GM23338 (cell line): ENCODE measurements around the gene TNFRSF21. TPM values are rescaled to one million over a fixed set of nuclear protein-coding genes. Genes with fewer than 3 reads are reported as not detected.

Source experiments
- EZH2phosphoT487 ChIP-seq: fragments of 200-600 bp; sonication (generic); IDR thresholded peaks from one replicate; pipeline ENCODE4 v1.8.1; 2018; ENCODE audit warnings: antibody characterized with exemption; ENCODE audit not compliant: unreplicated experiment
- NANOG ChIP-seq: IDR thresholded peaks from 2 replicates; pipeline ENCODE4 v1.6.1; 2016; ENCODE audit warnings: antibody characterized with exemption, borderline replicate concordance
- STAT1 ChIP-seq: IDR thresholded peaks from one replicate; pipeline ENCODE4 v1.6.1; 2016; ENCODE audit warnings: antibody characterized with exemption; ENCODE audit not compliant: unreplicated experiment
- ZNF331 ChIP-seq: fragments of 250-450 bp; sonication (Bioruptor Pico); IDR thresholded peaks from 2 replicates; pipeline ENCODE4 v1.5.0; 2020; ENCODE audit warnings: low read depth, mild to moderate bottlenecking, moderate library complexity
- polyA plus RNA-seq: library from polyadenylated mRNA; unstranded; fragments of >200 nt; fragmentation: Nextera tagmentation; extraction: Ambion mirVana; gene quantifications from 2 replicates; pipeline ENCODE4 v1.2.1, GENCODE V29; 2016
- total RNA-seq: library from RNA; depleted of rRNA; stranded (reverse); fragments of >200 nt; shearing (Covaris generic); gene quantifications from 2 replicates; pipeline ENCODE4 v1.2.3, GENCODE V29; 2014
- TF ChIP-seq, protein P1 (sequence below): fragments of 250-450 bp; sonication (Bioruptor Pico); IDR thresholded peaks from 2 replicates; pipeline ENCODE4 v1.5.0; 2020; ENCODE audit warnings: mild to moderate bottlenecking, moderate library complexity
- TF ChIP-seq, protein P2 (sequence below): IDR thresholded peaks from one replicate; pipeline ENCODE4 v1.6.1; 2018; ENCODE audit warnings: antibody characterized with exemption; ENCODE audit not compliant: unreplicated experiment

Gene TNFRSF21
- total and polyA plus RNA-seq, 2 experiments from 2014 or later, result 22.1 to 48.1 TPM

DNA sequence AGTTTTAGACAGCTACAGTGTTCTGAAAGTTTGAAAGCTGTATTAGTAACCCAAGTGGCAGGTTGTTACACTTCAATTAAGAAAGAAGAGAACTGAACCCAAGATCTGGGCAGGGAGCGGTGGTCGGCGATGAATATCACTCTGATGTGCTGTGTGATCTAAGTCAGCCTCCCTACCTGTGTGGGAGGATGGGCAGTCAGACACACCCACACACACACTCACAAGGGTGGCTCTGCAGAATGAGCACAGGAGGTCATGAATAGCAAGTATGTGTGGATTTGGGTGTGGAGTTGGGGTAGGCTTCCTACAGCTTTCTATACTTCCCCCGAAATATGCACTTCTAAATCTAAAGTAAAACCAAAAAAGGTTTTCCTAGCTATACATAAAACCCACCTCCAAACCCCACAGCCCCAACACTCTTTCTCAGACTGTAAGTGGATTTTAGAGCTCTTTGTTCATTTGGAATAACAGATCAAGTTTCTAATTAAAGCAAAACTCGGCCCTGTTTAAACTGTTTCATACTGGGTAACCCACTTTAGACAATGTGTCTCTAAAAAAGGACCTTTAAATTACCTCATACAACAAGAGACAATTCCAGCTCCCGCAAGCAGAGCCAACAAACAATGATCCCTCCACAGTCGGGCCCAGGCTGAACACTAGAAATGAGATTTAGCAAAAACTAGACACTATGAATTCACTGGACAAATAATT, 19.4 kb downstream of the TNFRSF21 start (continued):
- TF ChIP-seq, protein P1, sequence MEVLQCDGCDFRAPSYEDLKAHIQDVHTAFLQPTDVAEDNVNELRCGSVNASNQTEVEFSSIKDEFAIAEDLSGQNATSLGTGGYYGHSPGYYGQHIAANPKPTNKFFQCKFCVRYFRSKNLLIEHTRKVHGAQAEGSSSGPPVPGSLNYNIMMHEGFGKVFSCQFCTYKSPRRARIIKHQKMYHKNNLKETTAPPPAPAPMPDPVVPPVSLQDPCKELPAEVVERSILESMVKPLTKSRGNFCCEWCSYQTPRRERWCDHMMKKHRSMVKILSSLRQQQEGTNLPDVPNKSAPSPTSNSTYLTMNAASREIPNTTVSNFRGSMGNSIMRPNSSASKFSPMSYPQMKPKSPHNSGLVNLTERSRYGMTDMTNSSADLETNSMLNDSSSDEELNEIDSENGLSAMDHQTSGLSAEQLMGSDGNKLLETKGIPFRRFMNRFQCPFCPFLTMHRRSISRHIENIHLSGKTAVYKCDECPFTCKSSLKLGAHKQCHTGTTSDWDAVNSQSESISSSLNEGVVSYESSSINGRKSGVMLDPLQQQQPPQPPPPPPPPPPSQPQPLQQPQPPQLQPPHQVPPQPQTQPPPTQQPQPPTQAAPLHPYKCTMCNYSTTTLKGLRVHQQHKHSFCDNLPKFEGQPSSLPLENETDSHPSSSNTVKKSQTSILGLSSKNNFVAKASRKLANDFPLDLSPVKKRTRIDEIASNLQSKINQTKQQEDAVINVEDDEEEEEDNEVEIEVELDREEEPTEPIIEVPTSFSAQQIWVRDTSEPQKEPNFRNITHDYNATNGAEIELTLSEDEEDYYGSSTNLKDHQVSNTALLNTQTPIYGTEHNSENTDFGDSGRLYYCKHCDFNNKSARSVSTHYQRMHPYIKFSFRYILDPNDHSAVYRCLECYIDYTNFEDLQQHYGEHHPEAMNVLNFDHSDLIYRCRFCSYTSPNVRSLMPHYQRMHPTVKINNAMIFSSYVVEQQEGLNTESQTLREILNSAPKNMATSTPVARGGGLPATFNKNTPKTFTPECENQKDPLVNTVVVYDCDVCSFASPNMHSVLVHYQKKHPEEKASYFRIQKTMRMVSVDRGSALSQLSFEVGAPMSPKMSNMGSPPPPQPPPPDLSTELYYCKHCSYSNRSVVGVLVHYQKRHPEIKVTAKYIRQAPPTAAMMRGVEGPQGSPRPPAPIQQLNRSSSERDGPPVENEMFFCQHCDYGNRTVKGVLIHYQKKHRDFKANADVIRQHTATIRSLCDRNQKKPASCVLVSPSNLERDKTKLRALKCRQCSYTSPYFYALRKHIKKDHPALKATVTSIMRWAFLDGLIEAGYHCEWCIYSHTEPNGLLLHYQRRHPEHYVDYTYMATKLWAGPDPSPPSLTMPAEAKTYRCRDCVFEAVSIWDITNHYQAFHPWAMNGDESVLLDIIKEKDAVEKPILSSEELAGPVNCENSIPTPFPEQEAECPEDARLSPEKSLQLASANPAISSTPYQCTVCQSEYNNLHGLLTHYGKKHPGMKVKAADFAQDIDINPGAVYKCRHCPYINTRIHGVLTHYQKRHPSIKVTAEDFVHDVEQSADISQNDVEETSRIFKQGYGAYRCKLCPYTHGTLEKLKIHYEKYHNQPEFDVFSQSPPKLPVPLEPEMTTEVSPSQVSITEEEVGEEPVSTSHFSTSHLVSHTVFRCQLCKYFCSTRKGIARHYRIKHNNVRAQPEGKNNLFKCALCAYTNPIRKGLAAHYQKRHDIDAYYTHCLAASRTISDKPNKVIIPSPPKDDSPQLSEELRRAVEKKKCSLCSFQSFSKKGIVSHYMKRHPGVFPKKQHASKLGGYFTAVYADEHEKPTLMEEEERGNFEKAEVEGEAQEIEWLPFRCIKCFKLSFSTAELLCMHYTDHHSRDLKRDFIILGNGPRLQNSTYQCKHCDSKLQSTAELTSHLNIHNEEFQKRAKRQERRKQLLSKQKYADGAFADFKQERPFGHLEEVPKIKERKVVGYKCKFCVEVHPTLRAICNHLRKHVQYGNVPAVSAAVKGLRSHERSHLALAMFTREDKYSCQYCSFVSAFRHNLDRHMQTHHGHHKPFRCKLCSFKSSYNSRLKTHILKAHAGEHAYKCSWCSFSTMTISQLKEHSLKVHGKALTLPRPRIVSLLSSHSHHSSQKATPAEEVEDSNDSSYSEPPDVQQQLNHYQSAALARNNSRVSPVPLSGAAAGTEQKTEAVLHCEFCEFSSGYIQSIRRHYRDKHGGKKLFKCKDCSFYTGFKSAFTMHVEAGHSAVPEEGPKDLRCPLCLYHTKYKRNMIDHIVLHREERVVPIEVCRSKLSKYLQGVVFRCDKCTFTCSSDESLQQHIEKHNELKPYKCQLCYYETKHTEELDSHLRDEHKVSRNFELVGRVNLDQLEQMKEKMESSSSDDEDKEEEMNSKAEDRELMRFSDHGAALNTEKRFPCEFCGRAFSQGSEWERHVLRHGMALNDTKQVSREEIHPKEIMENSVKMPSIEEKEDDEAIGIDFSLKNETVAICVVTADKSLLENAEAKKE (CRISPR knock-in tag), result no peak
- TF ChIP-seq EZH2phosphoT487 (no peak), ZNF331 (no peak), STAT1 (no peak), NANOG (no peak)
- TF ChIP-seq, protein P2, sequence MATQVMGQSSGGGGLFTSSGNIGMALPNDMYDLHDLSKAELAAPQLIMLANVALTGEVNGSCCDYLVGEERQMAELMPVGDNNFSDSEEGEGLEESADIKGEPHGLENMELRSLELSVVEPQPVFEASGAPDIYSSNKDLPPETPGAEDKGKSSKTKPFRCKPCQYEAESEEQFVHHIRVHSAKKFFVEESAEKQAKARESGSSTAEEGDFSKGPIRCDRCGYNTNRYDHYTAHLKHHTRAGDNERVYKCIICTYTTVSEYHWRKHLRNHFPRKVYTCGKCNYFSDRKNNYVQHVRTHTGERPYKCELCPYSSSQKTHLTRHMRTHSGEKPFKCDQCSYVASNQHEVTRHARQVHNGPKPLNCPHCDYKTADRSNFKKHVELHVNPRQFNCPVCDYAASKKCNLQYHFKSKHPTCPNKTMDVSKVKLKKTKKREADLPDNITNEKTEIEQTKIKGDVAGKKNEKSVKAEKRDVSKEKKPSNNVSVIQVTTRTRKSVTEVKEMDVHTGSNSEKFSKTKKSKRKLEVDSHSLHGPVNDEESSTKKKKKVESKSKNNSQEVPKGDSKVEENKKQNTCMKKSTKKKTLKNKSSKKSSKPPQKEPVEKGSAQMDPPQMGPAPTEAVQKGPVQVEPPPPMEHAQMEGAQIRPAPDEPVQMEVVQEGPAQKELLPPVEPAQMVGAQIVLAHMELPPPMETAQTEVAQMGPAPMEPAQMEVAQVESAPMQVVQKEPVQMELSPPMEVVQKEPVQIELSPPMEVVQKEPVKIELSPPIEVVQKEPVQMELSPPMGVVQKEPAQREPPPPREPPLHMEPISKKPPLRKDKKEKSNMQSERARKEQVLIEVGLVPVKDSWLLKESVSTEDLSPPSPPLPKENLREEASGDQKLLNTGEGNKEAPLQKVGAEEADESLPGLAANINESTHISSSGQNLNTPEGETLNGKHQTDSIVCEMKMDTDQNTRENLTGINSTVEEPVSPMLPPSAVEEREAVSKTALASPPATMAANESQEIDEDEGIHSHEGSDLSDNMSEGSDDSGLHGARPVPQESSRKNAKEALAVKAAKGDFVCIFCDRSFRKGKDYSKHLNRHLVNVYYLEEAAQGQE, result no peak
